Cardiac ventricle fibroblast (primary cell): Measurements from ENCODE around the gene CRYBA2. TPM values are rescaled to one million over a fixed set of nuclear protein-coding genes. Genes with fewer than 3 reads are reported as not detected.

Source experiments
- total RNA-seq: library from RNA; depleted of rRNA; stranded (reverse); fragments of >200 nt; gene quantifications from 2 replicates; pipeline ENCODE4 v1.2.3, GENCODE V29; 2015

The CRYBA2 gene, protein sequence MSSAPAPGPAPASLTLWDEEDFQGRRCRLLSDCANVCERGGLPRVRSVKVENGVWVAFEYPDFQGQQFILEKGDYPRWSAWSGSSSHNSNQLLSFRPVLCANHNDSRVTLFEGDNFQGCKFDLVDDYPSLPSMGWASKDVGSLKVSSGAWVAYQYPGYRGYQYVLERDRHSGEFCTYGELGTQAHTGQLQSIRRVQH
- not detected in 2 replicates for total RNA-seq

DNA sequence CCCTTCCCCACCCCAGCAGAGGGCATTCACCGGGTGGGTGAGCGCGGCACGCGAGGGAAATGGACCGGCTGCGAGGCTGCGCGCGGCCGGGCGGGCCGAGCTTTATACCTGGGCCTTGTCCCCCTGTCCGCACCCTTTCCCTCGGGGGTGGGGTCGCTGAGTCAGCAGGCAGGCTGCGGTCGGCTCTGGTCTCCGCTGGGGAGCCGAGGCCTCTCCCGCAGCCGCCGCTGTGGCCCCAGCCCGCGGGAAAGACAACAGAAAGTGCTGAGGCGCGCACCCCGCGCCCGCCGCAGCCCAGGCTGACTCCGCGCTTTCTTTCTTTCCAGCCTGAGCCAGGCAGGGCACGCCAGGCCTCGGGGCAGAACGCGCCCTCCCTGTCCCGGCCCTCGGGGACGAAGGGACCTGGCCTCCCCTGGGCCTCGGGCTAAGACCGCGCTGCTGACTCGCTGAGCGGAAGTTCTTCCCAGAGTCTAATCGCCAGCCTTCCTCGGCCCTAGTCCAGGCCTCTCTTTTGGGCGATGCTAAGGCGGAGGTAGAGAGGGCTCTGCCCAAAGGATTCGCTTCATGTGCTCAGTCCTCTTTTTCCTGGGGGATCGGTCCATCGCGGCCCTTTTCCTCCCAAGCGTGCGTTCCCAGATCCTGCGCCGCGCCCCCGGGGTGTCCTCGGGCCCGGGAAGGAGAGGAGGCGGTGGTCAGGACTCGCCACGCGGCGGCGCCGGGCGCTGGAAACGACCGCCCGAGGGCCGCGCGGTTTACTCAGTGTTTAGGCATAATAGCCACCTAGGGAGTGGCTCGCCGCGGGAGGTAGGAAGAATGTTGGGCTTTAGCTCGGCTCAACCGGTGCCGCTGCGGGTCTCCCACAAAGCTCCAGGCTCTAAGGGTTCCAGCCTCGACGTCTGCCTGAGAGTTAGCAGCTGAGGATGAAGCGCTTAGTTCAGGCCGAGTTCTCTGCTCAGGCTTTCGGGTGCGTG, at the start of gene CRYBA2:
Gene CRYBA2, minus strand, starts transcription at position 78 of the 971 bp plus-strand sequence. CDS start 246 bp downstream, outside the sequence.

DNA sequence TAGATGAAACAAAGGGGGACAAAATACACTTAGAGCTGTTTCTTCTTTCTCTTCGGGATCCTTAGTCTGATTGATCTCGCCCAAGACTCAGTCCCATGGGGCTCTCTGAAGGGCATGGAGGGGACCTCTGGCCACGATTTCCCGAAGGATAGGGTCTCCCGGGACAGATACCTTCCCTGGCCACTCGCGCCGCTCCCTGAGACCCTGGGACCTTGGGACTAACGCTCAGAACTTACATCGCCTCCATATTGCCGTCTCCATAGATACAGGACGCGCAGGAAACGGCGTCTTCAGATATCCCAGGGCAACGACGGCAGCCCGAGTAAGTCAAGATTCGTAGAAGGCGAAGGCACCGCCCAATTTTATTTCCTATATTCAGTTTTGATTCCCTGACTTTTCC, 48.0 kb upstream of the CRYBA2 start, which contains the start of gene CFAP65:
Gene CFAP65, minus strand, starts transcription at position 265 of the 400 bp plus-strand sequence. CDS start 2,468 bp downstream, outside the sequence.

DNA sequence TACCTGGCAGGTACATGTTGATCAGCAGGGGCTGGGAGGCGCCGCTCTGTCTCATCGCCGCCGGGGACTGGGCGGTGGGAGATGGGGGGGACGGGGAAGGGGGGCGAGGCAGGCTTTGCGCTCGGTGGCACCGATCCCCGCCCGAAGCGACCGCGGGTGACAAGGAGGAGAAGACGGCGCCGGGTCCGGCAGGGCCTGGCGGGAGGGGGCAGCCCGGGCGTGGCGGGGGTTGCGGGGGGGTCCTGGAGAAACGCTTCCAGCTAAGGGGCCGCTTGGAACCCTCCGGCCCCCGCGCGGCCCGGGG, 8.2 kb downstream of the CRYBA2 start, which contains the start of gene FEV:
Gene FEV, minus strand, starts transcription at position 164 of the 304 bp plus-strand sequence. Its CDS starts 109 bp downstream, at position 55.

DNA sequence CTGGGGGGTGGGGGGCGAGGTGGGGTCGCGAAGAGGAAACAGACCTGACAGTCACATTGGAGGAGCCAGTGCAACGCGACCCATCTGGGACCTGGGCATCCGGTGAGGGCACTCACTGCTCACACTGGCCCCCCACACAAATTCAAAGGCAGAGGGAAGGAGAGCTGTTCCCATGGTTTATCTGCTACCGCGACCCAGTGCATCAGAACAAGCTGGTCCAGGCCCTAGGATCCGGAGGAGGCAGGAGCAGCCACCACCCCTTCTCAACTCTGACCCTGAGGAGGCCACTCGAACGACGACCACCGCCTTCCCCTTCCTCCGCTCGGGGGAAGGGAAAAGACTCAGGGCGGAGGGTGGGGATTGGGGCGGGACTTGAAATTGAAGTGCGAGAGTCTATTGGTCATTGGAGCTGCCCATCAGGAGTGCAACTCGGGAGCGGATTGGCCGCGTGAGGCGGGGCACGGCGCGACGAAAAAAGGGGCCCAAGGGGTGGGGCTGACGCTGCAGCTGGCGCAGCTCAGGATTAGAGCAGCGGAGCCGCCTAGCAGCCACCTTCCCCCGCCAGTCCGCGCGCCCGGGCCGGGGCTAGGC, 34.0 kb downstream of the CRYBA2 start, which contains the start of gene CDK5R2:
Gene CDK5R2, plus strand, starts transcription at position 526 of the 591 bp plus-strand sequence. CDS start 155 bp downstream, outside the sequence.

Other genes with a start within 250 kb of the CRYBA2 start
- 15.7 and 15.9 TPM in 2 replicates for gene CYP27A1, start 211.3 kb downstream of the CRYBA2 start, total RNA-seq
- 0.19 TPM in 1 of 2 replicates, not detected in the other for gene PRKAG3, start 161.6 kb downstream of the CRYBA2 start, total RNA-seq
- 0.06 TPM in 1 of 2 replicates, not detected in the other for gene WNT6, start 133.6 kb downstream of the CRYBA2 start, total RNA-seq
- gene WNT10A, start 112.6 kb downstream of the CRYBA2 start, total RNA-seq = not detected in 2 replicates
- 0.06 TPM in 1 of 2 replicates, not detected in the other for gene CDK5R2, start 33.8 kb downstream of the CRYBA2 start, total RNA-seq
- not detected in 2 replicates for gene FEV, start 8.2 kb downstream of the CRYBA2 start, total RNA-seq
- 0.34 TPM in 1 of 2 replicates, not detected in the other for gene CFAP65, start 48.1 kb upstream of the CRYBA2 start, total RNA-seq
- not detected in 2 replicates for gene IHH, start 67.5 kb upstream of the CRYBA2 start, total RNA-seq
- 13.4 and 15.8 TPM in 2 replicates for gene NHEJ1, start 167.4 kb upstream of the CRYBA2 start, total RNA-seq
- 0.25 and 0.44 TPM in 2 replicates for gene SLC23A3, start 176.6 kb upstream of the CRYBA2 start, total RNA-seq
- gene CNPPD1, start 183.5 kb upstream of the CRYBA2 start, total RNA-seq = 20.8 and 32.6 TPM in 2 replicates
- 43.9 and 47.7 TPM in 2 replicates for gene RETREG2, start 184.9 kb upstream of the CRYBA2 start, total RNA-seq
- 16.8 and 34.2 TPM in 2 replicates for gene ZFAND2B, start 213.4 kb upstream of the CRYBA2 start, total RNA-seq
- gene ABCB6, start 225.5 kb upstream of the CRYBA2 start, total RNA-seq = 28.4 and 29.5 TPM in 2 replicates
- 70.1 and 72.7 TPM in 2 replicates for gene ATG9A, start 236.2 kb upstream of the CRYBA2 start, total RNA-seq
- gene ANKZF1, start 236.4 kb upstream of the CRYBA2 start, total RNA-seq = 24.7 and 30.6 TPM in 2 replicates